HepG2 (cell line): ENCODE data around the gene OXLD1. TPM values are rescaled to one million over a fixed set of nuclear protein-coding genes. Genes with fewer than 3 reads are reported as not detected.

Experiments used
- FOXO4 ChIP-seq: sonication (generic); formaldehyde crosslinking; conservative IDR thresholded peaks from 2 replicates; pipeline ENCODE4 v1.8.1; 2023; ENCODE audit warnings: missing genetic modification reagents
- HDAC2 ChIP-seq: sonication (generic); formaldehyde crosslinking; IDR thresholded peaks from 2 replicates; pipeline ENCODE4 v1.4.0; 2020; ENCODE audit warnings: missing genetic modification reagents
- HMGXB3 ChIP-seq: sonication (generic); formaldehyde crosslinking; IDR thresholded peaks from 2 replicates; pipeline ENCODE4 v1.4.0; 2020; ENCODE audit warnings: missing genetic modification reagents, borderline replicate concordance
- MXD3 ChIP-seq: IDR thresholded peaks from 2 replicates; pipeline ENCODE4 v1.6.1; 2016; ENCODE audit warnings: mild to moderate bottlenecking, missing biosample characterization, missing genetic modification reagents
- PHF8 ChIP-seq: sonication (generic); formaldehyde crosslinking; IDR thresholded peaks from 2 replicates; pipeline ENCODE4 v1.5.0; 2020; ENCODE audit warnings: missing genetic modification reagents
- RARG ChIP-seq: sonication (generic); formaldehyde crosslinking; IDR thresholded peaks from 2 replicates; pipeline ENCODE4 v1.4.0; 2020; ENCODE audit warnings: low read depth, mild to moderate bottlenecking, missing genetic modification reagents
- SCMH1 ChIP-seq: sonication (generic); formaldehyde crosslinking; IDR thresholded peaks from 2 replicates; pipeline ENCODE4 v1.9.0; 2021; ENCODE audit warnings: missing genetic modification reagents, mild to moderate bottlenecking, borderline replicate concordance
- SIN3B ChIP-seq: fragments of 150-350 bp; IDR thresholded peaks from 2 replicates; pipeline ENCODE4 v1.6.1; 2014; ENCODE audit warnings: low read length
- SKI ChIP-seq: fragments of 450-650 bp; IDR thresholded peaks from one replicate; pipeline ENCODE4 v1.6.1; 2018; ENCODE audit warnings: mild to moderate bottlenecking; ENCODE audit not compliant: partially characterized antibody
- SP2 ChIP-seq: sonication (generic); formaldehyde crosslinking; IDR thresholded peaks from 2 replicates; pipeline ENCODE4 v1.5.1; 2020; ENCODE audit warnings: mild to moderate bottlenecking, missing genetic modification reagents
- XRCC5 ChIP-seq: fragments of 200-400 bp; formaldehyde crosslinking; optimal IDR thresholded peaks from 2 replicates; pipeline ENCODE3; 2017; ENCODE audit warnings: mild to moderate bottlenecking, low read length
- ZBTB26 ChIP-seq: IDR thresholded peaks from 2 replicates; pipeline ENCODE4 v1.6.1; 2016; ENCODE audit warnings: missing compliant biosample characterization, missing genetic modification reagents, borderline replicate concordance
- ZNF138 ChIP-seq: sonication (generic); formaldehyde crosslinking; IDR thresholded peaks from 2 replicates; pipeline ENCODE4 v1.5.0; 2020; ENCODE audit warnings: mild to moderate bottlenecking, low read depth, missing genetic modification reagents
- ZNF281 ChIP-seq: sonication (generic); formaldehyde crosslinking; IDR thresholded peaks from 2 replicates; pipeline ENCODE4 v1.4.0; 2020; ENCODE audit warnings: missing genetic modification reagents, borderline replicate concordance
- ZNF777 ChIP-seq: sonication (generic); formaldehyde crosslinking; IDR thresholded peaks from 2 replicates; pipeline ENCODE4 v1.4.0; 2020; ENCODE audit warnings: missing genetic modification reagents
- ZNF891 ChIP-seq: sonication (generic); formaldehyde crosslinking; IDR thresholded peaks from 2 replicates; pipeline ENCODE4 v1.5.0; 2020; ENCODE audit warnings: mild to moderate bottlenecking, missing genetic modification reagents
- polyA plus RNA-seq, 8 experiments: library from polyadenylated mRNA; depleted of rRNA in 3 of 8; stranded (reverse) in 7 of 8; unstranded in 1 of 8; fragments of >200 nt; fragmentation: Illumina TruSeq in 4 of 8; extraction: Trizol in 4 of 8; gene quantifications; 2 replicates each; pipeline versions ENCODE4 v1.2.1 to v1.2.3, GENCODE V29; 2011 to 2016; ENCODE audit warnings: low read depth in 4 of 8, missing spikeins in 1 of 8, mixed read lengths in 1 of 8; ENCODE audit not compliant: insufficient read depth in 1 of 8
- total RNA-seq, 5 experiments: library from RNA; depleted of rRNA; stranded (reverse); fragments of >200 nt; fragmentation: Illumina TruSeq; extraction: Trizol; gene quantifications; 2 replicates each; pipeline ENCODE4 v1.2.3, GENCODE V29; 2016; ENCODE audit warnings: low read depth in 1 of 5

Gene OXLD1
- total and polyA plus RNA-seq, 2 of the 13 experiments (the other 11 are each of a cell fraction or from before 2014, with no cell fraction given), result 27.1 to 37.5 TPM

GRCh38 chr17:81702934-81703746 lies 36.7 kb upstream of the OXLD1 start, which contains the start of gene MRPL12 (continued):
- TF ChIP-seq HMGXB3 (CRISPR knock-in tag), result 0 out of 2 replicates have a peak, but pooled peaks have one; percentile 49
- TF ChIP-seq SCMH1 (CRISPR knock-in tag), result no peak
- peak; percentile 60; the same call in 1 of the 2 replicates for TF ChIP-seq SIN3B
- TF ChIP-seq FOXO4, result no peak
- TF ChIP-seq ZNF138 (CRISPR knock-in tag), result peak; percentile 98; the same call in 1 of the 2 replicates
- peak; percentile 96 for TF ChIP-seq RARG (CRISPR knock-in tag)
- TF ChIP-seq ZBTB26 (CRISPR knock-in tag), result 0 out of 2 replicates have a peak, but pooled peaks have one; percentile 65
- peak; percentile 94 for TF ChIP-seq XRCC5
- TF ChIP-seq ZNF891 (CRISPR knock-in tag), result peak; percentile 74
- TF ChIP-seq ZNF777 (CRISPR knock-in tag), result peak; percentile 50; the same call in 1 of the 2 replicates
- TF ChIP-seq SKI, result peak; percentile 78
- TF ChIP-seq SP2, result peak; percentile 80
- TF ChIP-seq ZNF281 (CRISPR knock-in tag), result peak; percentile 66; the same call in 1 of the 2 replicates
- TF ChIP-seq HDAC2, result peak; percentile 92
- peak; percentile 93 for TF ChIP-seq PHF8 (CRISPR knock-in tag)
- peak; percentile 97 for TF ChIP-seq MXD3 (CRISPR knock-in tag)
